Endothelial cell of hepatic sinusoid (primary cell): ENCODE measurements around the gene HAUS3.
"Not testable (repeated sequence)": the region's sequence is repeated elsewhere in the genome, so short reads cannot be mapped to it uniquely, and the experiment has no call there.

Source experiments
- in situ Hi-C: cut with HindIII; loops from 2 replicates; pipeline ENCODE4 v1.10.0; 2017; ENCODE audit warnings: low sequenced_read_pairs

HAUS3 gene

DNA sequence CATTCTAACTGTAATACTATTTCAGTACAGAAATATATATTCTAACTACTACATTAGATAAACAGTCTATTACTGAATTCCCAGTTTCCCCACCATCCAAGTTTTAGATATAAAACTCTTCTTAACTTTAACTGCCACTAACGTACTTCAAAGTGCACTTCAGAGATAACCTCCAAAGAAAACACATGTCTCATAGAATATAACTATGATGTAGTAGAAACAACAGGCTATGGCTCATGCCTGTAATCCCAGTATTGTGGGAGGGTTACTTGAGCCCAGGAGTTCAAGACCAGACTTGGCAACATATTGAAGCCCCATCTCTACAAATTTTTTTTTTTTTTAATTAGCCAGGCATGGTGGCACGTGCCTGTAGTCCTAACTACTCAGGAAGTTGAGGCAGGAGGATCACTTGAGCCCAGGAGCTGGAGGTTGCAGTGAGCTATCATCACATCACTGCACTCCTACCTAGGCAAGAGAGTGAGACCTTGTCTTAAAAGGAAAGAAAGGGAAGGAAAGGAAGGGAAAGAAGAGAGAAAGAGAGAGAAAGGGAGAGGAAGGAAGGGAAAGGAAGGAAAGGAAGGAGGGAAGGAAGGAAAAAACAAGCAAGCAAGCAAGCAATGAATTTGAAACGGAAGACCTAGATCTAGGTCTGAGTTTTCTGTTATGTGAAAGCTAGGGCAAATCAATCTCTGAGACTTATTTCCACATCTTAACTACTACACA is 4.8 kb downstream of the HAUS3 start:
- in situ Hi-C loops, result no loop called here

GRCh38 chr4:2231082-2231481 is 10.8 kb downstream of the HAUS3 start:
- in situ Hi-C loops, result no loop called here

DNA sequence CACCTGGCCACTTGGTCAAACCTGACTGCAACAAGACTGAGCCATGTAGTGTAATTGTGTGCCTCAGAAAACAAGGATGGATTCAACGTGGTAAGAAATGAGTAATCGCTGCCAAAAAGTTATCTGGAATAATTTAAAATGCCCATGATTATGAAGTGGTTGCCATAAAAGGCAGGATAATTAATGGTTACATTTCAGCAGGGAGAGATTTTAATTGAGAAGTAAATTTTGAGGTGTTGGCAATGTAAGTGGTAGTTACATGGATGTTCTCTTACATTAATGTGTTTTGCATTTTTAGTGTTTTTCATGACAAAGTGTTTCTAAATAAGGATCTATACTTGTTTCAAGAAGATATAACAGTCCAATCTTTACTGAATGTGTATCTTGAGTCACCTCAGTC is 15.7 kb downstream of the HAUS3 start:
- in situ Hi-C loops, result no loop called here

GRCh38 chr4:2222838-2223237 is 19.1 kb downstream of the HAUS3 start:
- in situ Hi-C loops, result no loop called here

GRCh38 chr4:2221378-2221777 is 20.5 kb downstream of the HAUS3 start:
- in situ Hi-C loops, result not testable (repeated sequence)

- in situ Hi-C loops, result no loop called here
These were observed 21.8 kb downstream of the HAUS3 start for GRCh38 chr4:2220016-2220630.

DNA sequence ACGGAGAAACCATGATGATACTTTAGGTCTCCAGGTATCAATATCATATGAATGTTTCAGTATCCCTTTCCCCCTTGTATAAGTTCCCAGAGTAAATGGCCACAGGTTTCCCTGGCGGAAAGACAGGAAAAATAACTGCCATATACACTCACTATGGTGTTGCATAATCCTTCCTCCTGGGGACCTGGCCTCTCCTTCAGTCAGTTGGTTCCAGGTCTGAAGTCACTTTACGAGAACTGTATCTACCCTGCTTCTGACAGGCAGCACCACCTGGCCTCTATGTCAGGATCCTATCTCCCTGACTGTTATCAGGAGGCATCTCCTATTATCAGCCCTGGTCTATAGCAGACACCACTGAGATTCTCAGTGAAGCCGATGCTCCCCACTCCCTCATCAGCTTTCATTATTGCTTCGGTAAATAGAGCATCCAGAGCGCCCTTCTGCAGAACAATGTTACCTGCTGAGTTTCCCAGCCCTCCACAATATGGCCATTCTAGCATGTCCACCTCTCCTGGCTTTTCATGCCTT is 22.6 kb downstream of the HAUS3 start:
- in situ Hi-C loops, result loop anchor here (5.0 kb wide), 1 partner anchor 62 kb away; no protein-coding TSS in a partner anchor

DNA sequence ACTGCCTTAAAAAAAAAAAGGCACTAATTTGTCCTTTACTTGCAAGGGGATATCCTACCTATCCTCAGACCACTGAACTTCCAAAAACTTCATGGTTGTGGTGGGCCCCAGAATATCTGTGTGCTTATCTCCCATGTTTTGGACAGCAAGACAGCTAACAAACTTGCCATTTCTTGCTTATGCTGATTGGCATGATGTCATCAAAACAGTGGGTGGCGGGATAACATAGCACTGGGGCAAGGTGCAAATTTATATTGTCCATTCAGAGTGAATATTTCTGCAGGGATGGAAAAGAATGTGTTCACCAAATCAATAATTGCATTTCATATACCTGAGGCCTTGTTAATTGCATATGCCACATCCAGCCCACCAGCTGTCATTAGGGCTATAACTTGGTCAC is 23.5 kb downstream of the HAUS3 start:
- in situ Hi-C loops, result loop anchor here (5.0 kb wide), 1 partner anchor 61 kb away; no protein-coding TSS in a partner anchor

- in situ Hi-C loops, result loop anchor here (5.0 kb wide), 1 partner anchor 60 kb away; no protein-coding TSS in a partner anchor
These were observed 24.2 kb downstream of the HAUS3 start for GRCh38 chr4:2217726-2218125.

DNA sequence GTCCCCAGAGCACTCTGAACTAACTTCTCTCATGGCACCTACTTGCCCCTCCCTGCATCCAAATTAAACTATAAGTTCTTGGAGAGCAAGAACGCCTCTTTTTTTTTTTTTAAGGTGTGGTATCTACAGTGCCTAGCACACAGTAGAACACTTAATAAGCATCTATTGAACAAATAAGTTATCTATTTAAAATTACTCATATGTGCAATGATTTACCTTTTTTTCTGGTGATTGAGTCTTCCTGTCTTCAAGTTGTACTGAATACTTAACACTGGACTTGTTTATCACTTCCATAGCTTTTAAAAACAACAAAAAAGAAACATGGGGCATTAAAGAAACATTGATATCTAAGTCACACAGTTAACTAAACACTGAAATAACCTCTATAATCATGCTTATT is 29.1 kb downstream of the HAUS3 start:
- in situ Hi-C loops, result loop anchor here (5.0 kb wide), 1 partner anchor 36 kb away; no protein-coding TSS in a partner anchor

GRCh38 chr4:2202789-2203188 is 39.1 kb downstream of the HAUS3 start:
- in situ Hi-C loops, result not testable (repeated sequence)

DNA sequence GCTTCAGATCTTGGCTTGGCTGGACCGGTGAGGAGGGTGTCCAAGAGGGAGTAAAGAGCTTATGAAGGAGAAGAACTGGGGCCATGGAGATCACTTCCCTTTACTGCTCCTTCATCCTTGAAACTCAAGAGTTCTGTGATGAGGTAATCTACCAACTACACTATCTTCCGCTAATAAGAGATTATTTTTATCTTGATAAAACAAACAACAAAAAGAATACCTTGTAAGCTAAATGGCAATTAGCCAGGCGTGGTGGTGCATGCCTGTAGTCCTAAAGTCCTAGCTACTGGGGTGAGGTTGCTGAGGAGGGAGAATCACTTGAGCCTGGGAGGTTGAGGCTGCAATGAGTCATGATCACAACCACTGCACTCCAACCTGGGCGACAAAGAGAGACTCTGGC is 47.4 kb downstream of the HAUS3 start:
- in situ Hi-C loops, result no loop called here

DNA sequence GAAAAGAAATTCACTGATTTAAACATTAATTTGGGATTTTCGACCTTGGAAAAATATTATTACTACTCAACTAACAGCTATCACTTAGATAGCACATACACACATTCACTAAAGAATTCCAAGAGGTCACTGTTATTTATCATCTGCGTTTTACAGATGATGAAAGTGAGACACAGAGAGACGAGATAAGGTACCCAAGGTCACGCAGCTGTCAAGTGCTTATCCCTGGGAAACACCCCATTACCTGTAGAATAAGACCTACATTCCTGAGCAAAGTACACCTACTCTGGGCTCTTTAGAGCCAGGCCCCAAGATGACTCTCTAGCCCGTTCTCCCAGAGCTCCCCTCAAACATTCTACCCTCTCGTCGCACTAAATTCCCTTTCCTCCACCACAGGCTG is 48.6 kb downstream of the HAUS3 start:
- in situ Hi-C loops, result no loop called here

DNA sequence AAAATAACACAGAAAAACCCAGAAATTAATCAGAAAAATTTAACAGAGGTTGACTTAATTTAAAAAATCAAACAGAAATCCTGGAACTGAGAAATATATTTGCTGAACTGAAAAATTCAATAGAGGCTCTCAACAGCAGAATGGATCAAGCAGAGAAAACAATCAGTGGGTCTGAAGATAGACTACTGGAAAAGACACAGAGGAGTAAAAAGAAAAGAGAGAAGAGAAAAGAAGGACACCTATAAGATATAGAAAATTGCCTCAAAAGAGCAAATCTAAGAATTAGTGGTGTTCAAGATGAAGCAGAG is 55.1 kb downstream of the HAUS3 start:
- in situ Hi-C loops, result no loop called here

GRCh38 chr4:2186133-2186864 is 55.6 kb downstream of the HAUS3 start:
- in situ Hi-C loops, result no loop called here

- in situ Hi-C loops, result no loop called here
These were observed 58.5 kb downstream of the HAUS3 start for GRCh38 chr4:2183394-2183793.

- in situ Hi-C loops, result no loop called here
These were observed 58.9 kb downstream of the HAUS3 start for GRCh38 chr4:2182994-2183393.

GRCh38 chr4:2180410-2180809 is 61.5 kb downstream of the HAUS3 start:
- in situ Hi-C loops, result no loop called here

DNA sequence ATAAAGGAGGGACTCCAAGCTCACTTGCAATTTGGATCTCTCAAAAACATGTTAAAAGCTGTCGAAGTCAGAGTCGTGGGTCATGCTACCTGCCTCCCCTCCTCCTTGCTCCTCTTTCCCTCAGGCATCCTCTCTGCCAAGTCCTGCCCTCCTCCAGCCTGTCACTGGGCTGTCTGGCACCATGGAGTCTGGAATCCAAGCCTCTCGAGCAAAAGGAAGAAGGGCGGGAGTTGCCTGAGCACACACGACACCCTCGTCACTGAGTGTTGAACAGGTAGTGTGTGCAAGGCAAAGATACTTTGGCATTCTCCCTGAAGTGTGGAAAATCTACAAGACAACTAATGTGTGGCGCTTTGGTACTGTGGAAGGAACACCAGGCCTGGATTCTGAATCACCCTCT is 62.2 kb downstream of the HAUS3 start:
- in situ Hi-C loops, result loop anchor here (5.0 kb wide), 2 partner anchors 33 to 42 kb away; no protein-coding TSS in a partner anchor

DNA sequence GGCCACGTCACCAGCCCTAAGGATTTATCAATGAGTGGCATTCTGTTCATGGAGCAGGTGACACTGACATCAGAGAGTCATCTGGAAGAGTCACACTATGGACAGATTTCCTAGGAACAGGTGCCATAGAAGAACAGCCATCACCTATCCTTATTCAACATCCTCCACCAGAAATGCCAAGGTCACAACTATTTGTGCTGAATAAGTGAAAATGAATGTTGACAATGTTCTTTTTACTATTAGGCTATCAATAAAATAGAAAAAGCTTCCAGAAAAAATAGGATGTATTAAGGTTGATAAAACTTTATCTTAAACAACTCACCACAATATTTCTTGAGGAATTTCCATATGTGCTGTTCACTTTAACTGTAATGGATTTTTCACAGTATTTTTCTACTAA is 62.9 kb downstream of the HAUS3 start:
- in situ Hi-C loops, result loop anchor here (5.0 kb wide), 2 partner anchors 33 to 42 kb away; no protein-coding TSS in a partner anchor
